ENCODE measurements around the gene CBX7. TPM values are rescaled to one million over a fixed set of nuclear protein-coding genes. Genes with fewer than 3 reads are reported as not detected.
"Not testable (repeated sequence)": the region's sequence is repeated elsewhere in the genome, so short reads cannot be mapped to it uniquely, and the experiment has no call there.

The CBX7 gene
- total RNA-seq, 1 donor from 2014 or later: 51.1 TPM

GRCh38 chr22:39173787-39174497, 21.5 kb upstream of the CBX7 start:
- DNase-seq (no peak), ATAC-seq (peak in 1 of 2 donors; percentile 5)
- intact Hi-C loops (cut with DNase I): loop anchor here (10.0 kb wide), 1 partner anchor 141 kb away; the partner anchor contains the start of gene RPL3
- peaks cover 75% of the 10 kb centered on the region for H3K4me1 ChIP-seq
- no peak overlapping the region for H3K4me3 ChIP-seq
- peak overlapping the region; percentile 86 for H3K27ac ChIP-seq
- no peak for TF ChIP-seq CTCF (IDR thresholded peaks at IDR 0.05)
- no peaks in the 10 kb centered on the region for H3K27me3 ChIP-seq (ENCODE audit: low read depth)
- no peaks in the 10 kb centered on the region for H3K36me3 ChIP-seq
- no peaks in the 10 kb centered on the region for H3K9me3 ChIP-seq

- Histone ChIP-seq H3K9me3 (no peaks in the 10 kb centered on the region), H3K27ac (peak overlapping the region; percentile 86), H3K27me3 (ENCODE audit: low read depth) (no peaks in the 10 kb centered on the region), H3K4me1 (peaks cover 68% of the 10 kb centered on the region), H3K36me3 (no peaks in the 10 kb centered on the region), H3K4me3 (no peak overlapping the region)
- intact Hi-C loops (cut with DNase I): loop anchor here (10.0 kb wide), 1 partner anchor 142 kb away; the partner anchor contains the start of gene RPL3
- DNase-seq: no peak
- ATAC-seq: no peak
- no peak for TF ChIP-seq CTCF (IDR thresholded peaks at IDR 0.05)
Observed at GRCh38 chr22:39173050-39173706, 20.7 kb upstream of the CBX7 start.

- Histone ChIP-seq H3K4me1 (peaks cover 62% of the 10 kb centered on the region), H3K27ac (peak overlapping the region; percentile 86)
- not testable (repeated sequence) for H3K27me3 ChIP-seq (ENCODE audit: low read depth); H3K36me3 ChIP-seq; ATAC-seq; H3K9me3 ChIP-seq; H3K4me3 ChIP-seq; DNase-seq
- intact Hi-C loops (cut with DNase I): loop anchor here (10.0 kb wide), 1 partner anchor 142 kb away; the partner anchor contains the start of gene RPL3
Observed at GRCh38 chr22:39172265-39173049, 20.0 kb upstream of the CBX7 start.

GRCh38 chr22:39171623-39172264, 19.3 kb upstream of the CBX7 start:
- no peaks in the 10 kb centered on the region for H3K27me3 ChIP-seq (ENCODE audit: low read depth)
- no peaks in the 10 kb centered on the region for H3K9me3 ChIP-seq
- H3K4me3 ChIP-seq: no peak overlapping the region
- no peak for ATAC-seq
- no peaks in the 10 kb centered on the region for H3K36me3 ChIP-seq
- H3K4me1 ChIP-seq: peaks cover 55% of the 10 kb centered on the region
- no peak overlapping the region for H3K27ac ChIP-seq
- TF ChIP-seq CTCF (IDR thresholded peaks at IDR 0.05): no peak
- intact Hi-C loops (cut with DNase I): loop anchor here (10.0 kb wide), 1 partner anchor 143 kb away; the partner anchor contains the start of gene RPL3
- no peak for DNase-seq

- ATAC-seq: peak; percentile 87 to 88
- Histone ChIP-seq H3K4me1 (peaks cover 48% of the 10 kb centered on the region), H3K36me3 (no peaks in the 10 kb centered on the region), H3K4me3 (peak overlapping the region; percentile 9), H3K27ac (no peak overlapping the region), H3K27me3 (ENCODE audit: low read depth) (no peaks in the 10 kb centered on the region), H3K9me3 (no peaks in the 10 kb centered on the region)
- TF ChIP-seq CTCF (IDR thresholded peaks at IDR 0.05): peak; percentile 99
- DNase-seq: peak; percentile 89
- intact Hi-C loops (cut with DNase I): loop anchor here (10.0 kb wide), 1 partner anchor 144 kb away; the partner anchor contains the start of gene RPL3
Observed at GRCh38 chr22:39170825-39171622, 18.5 kb upstream of the CBX7 start.
